Hepatic stellate cell (primary cell): ENCODE results near the gene IDH3G.

Experiments used
- DNase-seq: peaks from one replicate; pipeline ENCODE4 v3.0.0; 2011; ENCODE audit warnings: low spot score

Gene IDH3G

DNA sequence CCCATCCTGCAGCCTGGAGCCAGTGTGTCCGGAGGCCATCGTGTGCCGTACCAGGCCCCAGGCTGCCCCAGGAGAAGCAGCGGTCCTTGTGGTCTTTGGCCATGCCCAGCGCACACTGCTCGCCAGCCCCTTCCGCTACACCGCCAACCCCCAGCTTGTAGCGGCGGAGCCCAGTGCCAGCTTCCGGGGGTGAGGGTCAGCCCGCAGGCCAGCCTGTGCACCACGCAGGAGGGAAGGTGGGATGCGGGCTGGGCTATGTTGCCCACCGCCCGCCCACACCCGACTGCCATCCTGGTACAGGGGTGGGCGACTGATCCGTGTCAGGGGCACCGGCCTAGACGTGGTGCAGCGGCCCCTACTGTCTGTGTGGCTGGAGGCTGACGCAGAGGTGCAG lies 21.0 kb downstream of the IDH3G start:
- no peak for DNase-seq

DNA sequence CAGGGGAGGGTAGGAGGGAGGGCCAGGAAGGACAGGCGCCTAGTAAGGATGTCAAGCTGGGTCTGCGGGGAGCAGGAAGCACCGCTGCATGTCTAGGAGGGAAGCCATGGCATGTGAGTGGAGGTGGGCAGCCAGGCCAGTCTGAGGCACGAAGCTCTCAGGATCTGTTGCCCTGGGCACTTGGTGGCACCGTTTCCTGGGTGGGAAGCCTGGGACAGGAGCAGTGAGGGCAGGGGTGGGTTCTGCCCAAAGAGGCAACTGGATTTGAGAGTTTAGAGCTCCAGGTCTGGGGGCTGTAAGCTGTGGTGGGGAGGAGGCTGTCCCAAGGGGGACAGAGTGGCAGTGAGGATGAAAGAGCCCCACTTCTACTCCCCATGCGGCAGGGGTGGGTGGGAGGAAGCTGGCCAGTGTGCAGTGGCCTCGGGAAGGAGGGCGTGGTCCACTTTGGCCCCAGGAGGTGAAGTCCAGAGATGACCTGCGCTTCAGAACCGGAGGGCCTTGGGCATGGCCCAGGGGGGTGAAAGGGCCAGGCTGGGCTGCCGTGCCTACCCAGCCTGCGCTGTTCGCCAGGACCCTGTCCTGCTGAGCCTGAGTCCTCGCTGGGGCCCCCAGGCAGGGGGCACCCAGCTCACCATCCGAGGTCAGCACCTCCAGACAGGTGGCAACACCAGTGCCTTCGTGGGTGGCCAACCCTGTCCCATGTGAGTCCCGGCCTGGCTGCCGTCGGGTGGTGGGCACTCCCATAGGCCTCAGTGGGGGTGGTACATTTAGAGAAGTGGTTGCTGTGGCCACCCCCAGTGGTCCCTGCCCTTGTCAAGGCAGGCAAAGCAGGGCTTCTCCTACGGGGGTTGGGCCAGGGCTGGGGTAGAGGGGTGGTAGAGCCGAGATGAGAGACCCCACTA lies 21.6 kb downstream of the IDH3G start:
- DNase-seq: no peak

DNA sequence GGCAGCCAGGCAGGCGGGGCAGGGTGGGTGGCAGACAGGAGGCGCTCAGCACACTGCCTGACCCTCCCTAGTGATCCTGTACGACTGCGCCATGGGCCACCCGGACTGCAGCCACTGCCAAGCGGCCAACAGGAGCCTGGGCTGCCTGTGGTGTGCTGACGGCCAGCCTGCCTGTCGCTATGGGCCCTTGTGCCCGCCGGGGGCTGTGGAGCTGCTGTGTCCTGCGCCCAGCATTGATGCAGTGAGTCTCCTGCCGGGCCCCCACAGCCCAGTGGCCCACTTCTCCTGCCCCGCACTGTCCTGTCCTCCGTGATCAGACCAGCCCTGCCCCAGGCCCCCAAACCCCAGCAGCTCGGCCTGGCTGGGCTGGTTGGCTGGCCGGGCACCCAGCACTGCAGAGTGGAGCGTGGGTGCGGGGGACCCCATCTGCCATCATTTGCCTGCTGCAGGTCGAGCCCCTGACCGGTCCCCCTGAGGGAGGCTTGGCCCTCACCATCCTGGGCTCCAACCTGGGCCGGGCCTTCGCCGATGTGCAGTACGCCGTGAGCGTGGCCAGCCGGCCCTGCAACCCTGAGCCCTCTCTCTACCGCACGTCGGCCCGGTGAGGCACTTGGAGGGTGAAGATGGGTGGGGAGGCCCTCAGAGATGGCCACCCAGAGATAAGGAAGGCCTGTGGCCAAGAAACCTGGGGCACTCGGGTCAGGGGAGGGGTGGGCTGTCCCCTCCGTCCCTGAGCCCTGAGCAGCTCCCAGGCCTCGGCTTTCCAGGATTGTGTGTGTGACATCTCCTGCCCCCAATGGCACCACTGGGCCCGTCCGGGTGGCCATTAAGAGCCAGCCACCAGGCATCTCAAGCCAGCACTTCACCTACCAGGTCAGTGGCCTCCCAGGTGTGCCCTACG lies 22.5 kb downstream of the IDH3G start:
- no peak for DNase-seq

DNA sequence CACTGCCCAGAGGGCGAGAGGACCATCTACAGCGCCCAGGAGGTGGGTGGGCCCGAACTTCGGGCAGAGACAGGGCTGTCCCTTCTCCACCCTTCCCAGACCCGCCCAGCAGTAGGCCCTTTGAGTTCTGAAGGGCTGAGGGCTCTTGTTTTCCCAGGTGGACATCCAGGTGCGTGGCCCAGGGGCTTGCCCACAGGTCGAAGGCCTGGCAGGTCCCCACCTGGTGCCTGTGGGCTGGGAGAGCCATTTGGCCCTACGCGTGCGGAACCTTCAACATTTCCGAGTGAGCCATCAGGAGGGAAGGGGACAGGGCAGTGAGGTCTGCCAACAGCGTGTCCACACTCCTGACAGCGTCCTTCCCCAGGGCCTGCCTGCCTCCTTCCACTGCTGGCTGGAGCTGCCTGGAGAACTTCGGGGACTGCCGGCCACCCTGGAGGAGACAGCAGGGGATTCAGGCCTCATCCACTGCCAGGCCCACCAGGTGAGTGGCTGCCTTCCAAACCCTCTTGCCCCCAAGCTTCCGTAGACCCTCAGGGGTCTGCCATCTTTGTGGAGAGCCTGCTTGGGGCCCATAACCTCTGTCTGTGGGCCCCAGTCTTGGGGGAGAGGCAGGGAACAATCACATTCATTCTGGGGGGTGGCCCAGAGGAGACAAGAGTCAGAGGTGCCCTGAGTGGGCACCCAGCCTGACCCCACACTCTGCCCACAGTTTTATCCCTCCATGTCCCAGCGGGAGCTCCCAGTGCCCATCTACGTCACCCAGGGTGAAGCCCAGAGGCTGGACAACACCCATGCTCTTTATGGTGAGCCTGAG lies 23.4 kb downstream of the IDH3G start:
- DNase-seq: no peak

DNA sequence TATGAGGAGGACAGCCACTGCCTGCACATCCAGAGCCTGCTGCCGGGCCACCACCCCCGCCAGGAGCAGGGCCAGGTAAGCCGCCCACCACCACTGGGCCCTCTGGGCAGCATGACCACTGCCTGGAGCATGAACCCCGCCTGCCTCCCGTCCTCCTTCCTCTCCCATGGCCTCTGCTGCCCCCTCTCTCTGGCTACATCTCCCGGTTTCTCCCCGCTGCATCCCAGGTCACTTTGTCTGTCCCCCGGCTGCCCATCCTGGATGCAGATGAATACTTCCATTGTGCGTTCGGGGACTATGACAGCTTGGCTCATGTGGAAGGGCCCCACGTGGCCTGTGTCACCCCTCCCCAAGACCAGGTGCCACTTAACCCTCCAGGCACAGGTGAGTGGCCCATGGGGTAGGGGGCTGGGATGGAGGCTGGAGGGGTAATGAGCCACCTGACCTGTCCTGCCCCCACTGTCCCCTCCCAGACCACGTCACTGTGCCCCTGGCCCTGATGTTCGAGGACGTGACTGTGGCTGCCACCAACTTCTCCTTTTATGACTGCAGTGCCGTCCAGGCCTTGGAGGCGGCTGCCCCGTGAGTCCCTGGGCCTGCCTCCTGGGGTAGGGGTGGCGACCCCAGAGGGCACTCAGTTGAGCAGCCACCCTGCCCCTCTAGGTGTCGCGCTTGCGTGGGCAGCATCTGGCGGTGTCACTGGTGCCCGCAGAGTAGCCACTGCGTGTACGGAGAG lies 24.1 kb downstream of the IDH3G start:
- DNase-seq: no peak

DNA sequence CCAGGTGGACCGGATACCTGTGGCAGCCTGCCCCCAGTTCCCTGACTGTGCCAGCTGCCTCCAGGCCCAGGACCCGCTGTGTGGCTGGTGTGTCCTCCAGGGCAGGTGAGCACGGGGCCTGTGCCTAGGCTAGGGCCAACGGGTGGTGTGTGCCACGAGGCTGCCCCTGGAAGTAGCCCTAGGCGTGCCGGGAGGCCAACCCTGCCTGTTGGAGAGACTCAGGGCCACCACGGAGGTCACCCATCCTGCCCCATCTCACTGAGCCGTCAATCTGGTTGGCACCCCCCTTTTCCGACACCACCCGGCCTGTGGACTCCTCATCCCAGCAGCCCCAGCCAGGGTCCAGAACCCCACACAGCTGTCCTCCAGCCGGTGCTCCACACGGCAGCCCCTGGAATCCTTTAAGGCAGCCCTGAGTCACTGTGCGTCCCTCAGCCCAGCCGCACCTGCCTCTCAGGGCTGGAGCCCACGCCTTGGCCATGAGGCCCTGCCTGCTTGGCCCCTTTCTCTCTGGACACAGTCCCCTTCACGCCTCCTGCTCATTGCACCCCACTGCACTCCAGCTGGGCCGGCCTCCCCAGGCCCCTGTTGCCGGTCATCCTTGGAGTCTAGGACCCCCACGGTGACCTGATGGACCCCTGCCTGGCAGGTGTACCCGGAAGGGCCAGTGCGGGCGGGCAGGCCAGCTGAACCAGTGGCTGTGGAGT lies 24.9 kb downstream of the IDH3G start:
- no peak for DNase-seq

DNA sequence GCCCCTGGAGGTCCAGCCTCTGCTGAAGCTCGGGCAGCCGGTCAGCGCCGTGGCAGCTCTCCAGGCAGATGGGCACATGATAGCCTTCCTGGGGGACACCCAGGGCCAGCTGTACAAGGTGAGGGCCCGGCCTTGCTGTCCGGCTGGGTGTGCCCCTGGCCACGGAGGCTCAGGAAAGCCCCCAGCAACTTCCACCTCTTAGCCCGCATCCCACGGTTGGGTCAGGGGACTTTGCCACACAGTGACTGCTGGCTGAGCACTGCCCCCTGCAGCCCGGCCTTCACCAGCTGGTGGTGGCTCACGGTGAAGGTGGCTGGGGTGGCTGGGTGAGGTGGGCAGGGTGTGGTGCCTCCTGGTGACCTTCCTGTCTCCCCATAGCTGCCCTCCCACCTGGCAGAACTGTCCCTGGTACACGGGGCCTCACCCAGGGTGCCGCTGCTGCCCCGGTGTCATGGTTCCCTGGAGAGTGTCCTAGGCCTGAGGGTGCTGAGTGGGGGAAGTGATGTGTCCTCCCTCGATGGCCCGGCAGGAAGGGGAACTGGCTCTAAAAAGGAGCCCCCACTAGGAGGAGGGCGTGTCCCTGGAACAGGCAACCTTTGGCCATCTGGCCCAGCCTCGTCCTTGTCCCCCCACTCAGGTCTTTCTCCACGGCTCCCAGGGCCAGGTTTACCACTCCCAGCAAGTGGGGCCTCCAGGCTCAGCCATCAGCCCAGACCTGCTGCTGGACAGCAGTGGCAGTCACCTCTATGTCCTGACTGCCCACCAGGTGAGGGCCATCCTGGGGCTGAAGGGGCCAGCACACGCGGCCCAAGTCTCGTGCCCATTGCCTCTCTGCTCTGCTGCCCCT lies 25.6 kb downstream of the IDH3G start:
- no peak for DNase-seq

DNA sequence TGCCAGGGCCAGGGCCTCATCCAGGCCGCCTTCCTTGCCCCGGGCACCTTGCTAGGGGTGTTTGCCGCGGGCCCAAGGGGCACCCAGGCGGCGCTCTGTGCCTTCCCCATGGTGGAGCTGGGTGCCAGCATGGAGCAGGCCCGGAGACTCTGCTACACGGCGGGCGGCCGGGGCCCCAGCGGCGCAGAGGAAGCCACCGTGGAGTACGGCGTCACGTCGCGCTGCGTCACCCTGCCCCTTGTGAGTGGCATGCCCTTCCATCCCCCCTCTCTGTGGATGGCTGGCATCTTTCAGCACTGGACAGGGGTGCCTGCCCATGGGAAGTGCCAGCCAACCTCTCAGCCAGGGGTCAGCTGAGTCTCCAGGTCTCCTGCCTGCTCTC lies 26.5 kb downstream of the IDH3G start:
- no peak for DNase-seq

DNA sequence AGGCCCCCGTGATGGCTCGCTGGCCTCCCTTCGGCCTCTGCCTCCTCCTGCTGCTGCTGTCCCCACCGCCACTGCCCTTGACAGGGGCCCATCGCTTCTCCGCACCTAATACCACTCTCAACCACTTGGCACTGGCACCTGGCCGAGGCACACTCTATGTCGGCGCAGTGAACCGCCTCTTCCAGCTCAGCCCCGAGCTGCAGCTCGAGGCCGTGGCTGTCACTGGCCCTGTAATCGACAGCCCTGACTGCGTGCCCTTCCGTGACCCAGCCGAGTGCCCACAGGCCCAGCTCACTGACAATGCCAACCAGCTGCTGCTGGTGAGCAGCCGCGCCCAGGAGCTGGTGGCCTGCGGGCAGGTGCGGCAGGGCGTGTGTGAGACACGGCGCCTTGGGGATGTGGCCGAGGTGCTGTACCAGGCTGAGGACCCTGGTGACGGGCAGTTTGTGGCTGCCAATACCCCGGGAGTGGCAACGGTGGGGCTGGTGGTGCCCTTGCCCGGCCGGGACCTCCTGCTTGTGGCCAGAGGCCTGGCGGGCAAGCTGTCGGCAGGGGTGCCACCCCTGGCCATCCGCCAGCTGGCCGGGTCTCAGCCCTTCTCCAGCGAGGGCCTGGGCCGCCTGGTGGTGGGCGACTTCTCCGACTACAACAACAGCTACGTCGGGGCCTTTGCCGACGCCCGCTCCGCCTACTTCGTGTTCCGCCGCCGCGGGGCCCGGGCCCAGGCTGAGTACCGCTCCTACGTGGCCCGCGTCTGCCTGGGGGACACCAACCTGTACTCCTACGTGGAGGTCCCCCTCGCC lies 27.1 kb downstream of the IDH3G start:
- no peak for DNase-seq

DNA sequence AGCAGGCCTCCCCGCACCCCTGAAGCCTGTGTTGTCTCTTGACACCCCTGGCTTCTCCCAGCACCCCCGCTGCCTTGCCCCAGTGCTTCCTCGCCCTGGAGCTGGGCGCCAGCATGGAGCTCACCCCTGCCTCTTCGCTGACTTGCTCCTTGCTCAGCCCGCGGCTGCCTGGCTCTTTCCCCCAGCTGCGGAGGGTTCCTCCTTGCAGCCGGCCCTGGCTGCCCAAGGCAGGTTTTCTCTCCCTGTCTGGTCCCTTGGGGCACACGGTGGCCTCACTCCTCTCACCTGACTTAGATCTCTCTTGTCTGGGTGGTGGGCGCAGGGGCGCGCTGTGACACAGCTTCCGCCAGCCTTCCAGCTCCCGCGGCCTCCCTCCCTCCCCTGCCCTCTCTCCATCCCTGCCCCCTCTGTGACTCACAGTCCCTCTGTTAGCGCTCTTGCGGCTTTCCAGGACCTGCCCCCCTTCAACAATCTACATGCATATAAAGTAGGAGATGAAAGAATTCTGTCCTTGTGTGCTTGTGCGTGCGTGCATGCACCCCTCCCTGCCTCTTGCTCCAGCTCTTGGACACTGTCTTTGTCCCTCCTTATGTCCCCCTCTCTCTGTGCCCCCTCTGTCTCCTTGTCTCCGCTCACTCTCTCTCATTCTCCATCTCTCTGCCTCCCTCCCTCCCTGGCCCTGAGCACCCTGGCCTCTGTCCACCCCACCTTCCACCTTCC lies 27.9 kb downstream of the IDH3G start:
- DNase-seq: peak; percentile 87

DNA sequence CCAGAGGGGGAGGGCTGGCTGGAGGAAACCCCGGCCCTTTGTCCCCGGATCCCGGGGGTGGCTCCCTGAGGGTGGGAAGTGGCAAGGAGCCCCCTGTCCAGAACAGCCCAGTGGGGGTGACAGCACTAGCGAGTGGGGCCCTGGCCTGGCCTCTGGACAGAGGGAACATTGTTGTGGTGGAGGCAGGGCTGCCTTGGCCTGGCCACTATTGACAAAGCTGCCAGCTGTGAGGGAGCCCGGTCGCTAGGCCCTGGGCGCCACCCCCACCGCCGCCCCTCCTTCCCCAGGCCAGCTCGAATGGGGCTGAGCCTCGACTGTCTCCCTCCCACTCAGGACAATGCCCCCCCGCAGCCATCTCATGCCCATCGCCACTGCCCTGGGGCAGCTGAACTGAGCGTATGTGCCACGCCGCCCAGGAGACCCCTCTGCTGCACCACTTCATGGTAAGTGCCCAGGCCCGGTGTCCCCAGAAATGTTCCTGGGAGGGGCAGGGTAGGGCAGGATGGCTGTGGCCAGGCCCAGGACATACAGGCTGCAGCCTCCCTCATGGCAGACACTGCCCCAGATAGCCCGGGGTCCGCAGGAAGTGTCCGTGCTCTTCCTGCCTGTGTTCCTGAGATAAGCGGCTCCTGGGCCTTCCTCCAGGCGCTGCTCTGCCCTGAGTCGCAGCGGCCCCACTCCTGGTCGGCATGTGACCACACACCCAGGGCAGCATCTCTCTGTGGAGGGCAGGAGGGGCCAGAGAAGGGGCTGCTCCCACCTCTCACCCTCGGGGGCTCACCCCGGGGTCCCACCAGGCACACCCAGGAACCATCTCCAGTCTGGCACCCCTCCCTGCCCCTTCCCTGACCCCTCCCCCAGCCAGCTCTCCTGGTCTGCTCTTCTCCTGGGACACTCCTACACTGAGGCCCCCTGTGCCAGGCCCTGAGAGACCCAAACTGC lies 28.8 kb downstream of the IDH3G start:
- no peak for DNase-seq

DNA sequence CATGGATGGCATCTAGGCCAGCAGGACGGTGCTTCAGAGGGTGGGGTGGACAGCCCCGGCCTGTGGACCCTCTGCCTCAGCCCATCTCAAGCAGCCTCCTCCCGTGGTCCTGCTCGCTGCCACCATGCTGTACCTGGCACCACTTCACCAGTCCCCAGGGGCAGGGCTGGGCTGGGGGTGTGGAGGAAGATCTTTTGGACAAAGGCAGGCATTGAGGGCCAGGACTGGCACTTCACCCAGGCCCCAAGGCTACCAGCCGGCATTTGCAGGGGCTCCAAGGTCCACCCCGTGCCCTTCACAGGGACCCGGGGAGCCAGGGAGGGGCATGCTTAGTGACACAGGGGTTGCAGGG lies 29.4 kb downstream of the IDH3G start:
- no peak for DNase-seq

DNA sequence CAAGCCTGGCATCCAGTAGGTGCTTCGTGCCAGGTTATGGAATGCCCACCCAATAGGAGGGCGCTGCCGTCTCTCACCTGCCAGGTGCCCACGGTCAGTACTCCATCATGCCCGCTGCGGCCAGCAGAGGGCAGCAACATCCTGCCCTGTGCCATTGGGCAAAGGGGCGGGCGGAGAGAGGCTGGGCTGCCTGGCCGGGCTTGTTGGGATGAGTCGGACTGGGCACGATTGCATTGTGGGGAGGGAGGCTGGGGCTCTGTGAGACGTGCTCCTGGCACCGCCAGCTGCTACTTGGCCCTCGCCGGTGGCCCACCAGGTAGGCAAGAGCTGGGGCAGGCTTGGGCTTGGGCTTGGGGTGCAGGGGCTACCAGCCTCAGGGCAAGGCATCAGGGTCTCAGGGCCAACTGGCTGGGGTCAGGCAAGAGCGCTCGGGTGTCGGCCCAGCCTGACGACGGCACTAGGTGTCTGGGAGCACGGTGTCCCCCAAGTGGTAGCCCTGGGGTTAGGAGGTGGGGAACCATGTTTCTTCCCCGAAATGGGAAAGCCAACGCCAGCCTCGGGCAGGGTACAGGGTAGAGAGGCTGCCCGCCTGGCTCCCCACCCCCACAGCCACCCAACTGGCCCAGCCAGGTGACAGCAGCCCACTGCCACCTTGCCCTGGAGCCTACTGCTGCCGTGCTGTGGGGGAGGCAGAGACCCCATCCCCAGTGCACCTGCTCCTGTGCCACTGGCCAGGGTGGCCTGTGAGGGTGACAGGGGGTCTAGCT lies 30.0 kb downstream of the IDH3G start, which contains the start of gene PLXNB3:
Gene PLXNB3 (plus strand): TSS at position 261 of the 767 bp plus-strand sequence. CDS start 1,287 bp downstream, outside the sequence.
- peak; percentile 85 for DNase-seq

DNA sequence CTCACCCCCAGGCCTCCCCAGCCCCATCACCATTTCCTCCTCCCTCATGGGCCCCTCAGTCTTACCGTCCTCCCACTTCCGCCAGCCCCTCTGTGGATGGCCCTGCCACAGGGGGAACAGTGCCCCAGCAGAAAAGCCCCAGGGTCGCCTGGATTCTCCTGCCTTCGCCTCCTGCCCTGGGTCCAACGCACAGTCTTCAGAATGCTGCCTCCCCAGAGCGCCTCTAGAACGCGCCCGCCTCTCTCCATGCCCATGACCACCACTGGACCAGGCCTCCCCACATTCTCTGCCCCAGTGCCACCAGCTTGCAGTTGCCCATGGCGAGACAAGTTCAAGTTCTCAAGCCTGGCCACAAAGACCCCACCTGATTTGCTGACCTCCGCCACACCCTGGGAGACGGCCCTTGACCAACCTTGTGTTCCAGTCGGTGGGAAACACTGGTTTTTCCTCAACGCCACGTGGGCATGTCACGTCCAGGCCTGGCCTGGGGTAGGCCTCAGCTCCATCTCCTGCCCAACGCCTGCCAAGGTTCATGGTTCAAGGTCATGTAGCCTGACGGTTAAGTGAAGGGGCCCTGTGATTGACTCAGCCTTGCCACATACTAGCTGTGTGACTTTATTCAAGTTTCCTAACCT lies 30.8 kb downstream of the IDH3G start:
- no peak for DNase-seq

DNA sequence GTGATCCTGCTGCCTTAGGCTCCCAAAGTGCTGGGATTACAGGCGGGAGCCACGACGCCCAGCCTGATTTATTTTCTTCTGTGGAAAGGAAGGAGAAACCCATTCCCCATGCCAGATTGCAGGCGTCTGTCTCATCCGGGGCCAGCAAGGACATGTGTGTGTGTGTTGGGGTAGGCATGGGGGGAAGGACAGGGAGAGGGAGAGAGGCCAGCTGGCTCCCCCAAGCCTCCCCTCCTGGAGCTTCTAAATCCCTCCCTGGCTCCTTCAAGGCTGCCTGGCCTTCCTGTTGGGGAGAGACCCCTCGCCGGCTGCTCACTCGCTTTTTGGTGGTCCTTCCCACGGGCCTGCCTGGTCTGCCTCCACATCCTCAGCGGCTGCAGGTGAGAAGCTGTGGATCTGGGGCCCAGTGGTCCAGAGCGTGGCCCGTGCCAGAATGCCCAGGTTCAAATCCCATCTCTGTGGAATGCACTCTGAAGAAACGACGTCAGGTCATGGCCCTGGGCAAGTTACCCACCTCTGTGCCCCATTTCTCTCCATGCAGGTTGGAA lies 31.5 kb downstream of the IDH3G start:
- DNase-seq: no peak

DNA sequence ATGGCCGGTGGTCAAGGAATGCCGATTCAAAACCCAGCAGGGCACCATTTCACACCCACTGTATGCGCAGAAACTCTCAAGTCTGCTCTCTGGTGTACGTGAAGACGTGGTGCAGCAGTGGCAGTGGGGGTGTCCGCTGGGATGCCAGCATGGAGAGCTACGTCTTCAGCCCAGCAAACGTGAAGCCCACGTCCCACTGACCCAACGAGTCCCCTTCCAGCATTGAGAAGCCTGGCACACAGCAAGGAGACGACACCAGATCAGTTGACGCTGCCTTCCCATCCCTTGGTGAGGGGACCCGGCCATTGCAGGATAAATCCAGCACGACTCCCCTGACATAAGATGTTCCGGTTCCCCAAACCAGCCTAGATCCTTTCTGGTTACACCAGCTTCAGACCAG lies 32.3 kb downstream of the IDH3G start:
- no peak for DNase-seq
